ENCODE results near the gene TEX11.

DNA sequence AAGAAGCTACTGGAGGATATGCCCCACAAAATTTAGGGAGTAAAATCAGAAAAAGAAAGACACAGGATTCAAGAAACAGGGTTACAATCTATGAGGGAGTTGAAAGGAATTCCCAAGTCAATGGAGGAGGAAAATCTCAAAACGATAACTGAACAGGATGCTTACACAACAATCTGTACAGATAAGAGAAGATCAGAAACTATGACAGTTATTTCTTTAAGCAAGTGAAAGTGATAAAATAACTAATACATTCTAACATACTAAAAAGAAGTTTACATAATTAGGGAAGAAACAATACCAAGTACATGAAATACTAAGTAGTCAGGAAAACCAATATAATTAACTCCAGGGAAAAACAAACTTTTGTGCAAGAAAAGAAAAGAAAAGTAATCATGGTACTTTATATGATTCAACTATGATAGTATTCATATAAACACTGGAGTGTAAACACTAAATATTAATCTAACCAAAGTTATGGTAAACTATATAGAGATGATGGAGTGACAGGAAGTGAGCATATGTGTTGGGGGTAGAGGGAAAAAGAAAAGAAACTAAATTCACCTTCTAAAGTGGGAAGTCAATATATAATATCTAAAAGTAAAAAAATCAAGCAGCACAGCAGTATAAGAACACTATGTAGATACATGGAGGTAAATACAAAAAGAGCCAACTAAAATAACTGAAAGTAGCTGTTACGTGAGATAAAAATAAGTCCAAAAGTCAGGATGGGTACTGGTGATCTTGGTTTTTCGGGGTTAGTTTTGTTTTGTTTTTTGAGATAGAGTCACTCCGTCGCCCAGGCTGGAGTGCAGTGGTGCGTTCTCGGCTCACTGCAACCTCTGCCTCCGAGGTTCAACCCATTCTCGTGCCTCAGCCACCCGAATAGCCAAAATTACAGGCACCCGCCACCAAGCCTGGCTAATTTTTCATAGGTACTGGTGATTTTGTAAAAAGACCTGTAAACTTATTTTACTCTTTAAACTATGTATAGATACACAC is 99.3 kb downstream of the TEX11 start:
- TF ChIP-seq, protein P1, sequence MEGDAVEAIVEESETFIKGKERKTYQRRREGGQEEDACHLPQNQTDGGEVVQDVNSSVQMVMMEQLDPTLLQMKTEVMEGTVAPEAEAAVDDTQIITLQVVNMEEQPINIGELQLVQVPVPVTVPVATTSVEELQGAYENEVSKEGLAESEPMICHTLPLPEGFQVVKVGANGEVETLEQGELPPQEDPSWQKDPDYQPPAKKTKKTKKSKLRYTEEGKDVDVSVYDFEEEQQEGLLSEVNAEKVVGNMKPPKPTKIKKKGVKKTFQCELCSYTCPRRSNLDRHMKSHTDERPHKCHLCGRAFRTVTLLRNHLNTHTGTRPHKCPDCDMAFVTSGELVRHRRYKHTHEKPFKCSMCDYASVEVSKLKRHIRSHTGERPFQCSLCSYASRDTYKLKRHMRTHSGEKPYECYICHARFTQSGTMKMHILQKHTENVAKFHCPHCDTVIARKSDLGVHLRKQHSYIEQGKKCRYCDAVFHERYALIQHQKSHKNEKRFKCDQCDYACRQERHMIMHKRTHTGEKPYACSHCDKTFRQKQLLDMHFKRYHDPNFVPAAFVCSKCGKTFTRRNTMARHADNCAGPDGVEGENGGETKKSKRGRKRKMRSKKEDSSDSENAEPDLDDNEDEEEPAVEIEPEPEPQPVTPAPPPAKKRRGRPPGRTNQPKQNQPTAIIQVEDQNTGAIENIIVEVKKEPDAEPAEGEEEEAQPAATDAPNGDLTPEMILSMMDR (IDR thresholded peaks at IDR 0.05), result no peak
- TF ChIP-seq POLR2A (IDR thresholded peaks at IDR 0.05), result no peak

All from vagina (tissue), 2 donors.